Smooth muscle cell (in vitro differentiated cells): ENCODE data around the gene ZFAND2B. TPM values are rescaled to one million over a fixed set of nuclear protein-coding genes. Genes with fewer than 3 reads are reported as not detected.
A peak's percentile ranks its signal among the peaks of the same experiment; 100 is the strongest.

Experiments
- DNase-seq: peaks from one replicate; lab custom pipeline; 2025; ENCODE audit not compliant: unreplicated experiment; lab: John Stamatoyannopoulos, UW
- H2AFZ ChIP-seq: fragments of 200-600 bp; sonication (generic); 2 replicates; pipeline ENCODE4 v1.6.0; 2016; ENCODE audit warnings: antibody characterized with exemption, low read depth, mild to moderate bottlenecking
- H3F3A ChIP-seq: fragments of 200-600 bp; sonication (generic); 2 replicates; pipeline ENCODE4 v1.6.0; 2017; ENCODE audit warnings: antibody characterized with exemption, low read depth
- H3K27ac ChIP-seq: fragments of 200-600 bp; sonication (generic); 2 replicates; pipeline ENCODE4 v1.5.1; 2016; ENCODE audit warnings: low read depth, mild to moderate bottlenecking
- H3K27me3 ChIP-seq: fragments of 200-600 bp; sonication (generic); 2 replicates; pipeline ENCODE4 v1.6.1; 2016; ENCODE audit warnings: low read depth, mild to moderate bottlenecking
- H3K36me3 ChIP-seq: fragments of 200-600 bp; sonication (generic); 2 replicates; pipeline ENCODE4 v1.5.1; 2016; ENCODE audit warnings: low read depth
- H3K4me1 ChIP-seq: fragments of 200-600 bp; sonication (generic); 2 replicates; pipeline ENCODE4 v1.5.1; 2016; ENCODE audit warnings: low read depth
- H3K4me2 ChIP-seq: fragments of 200-600 bp; sonication (generic); 2 replicates; pipeline ENCODE4 v1.6.0; 2016; ENCODE audit warnings: mild to moderate bottlenecking
- H3K4me3 ChIP-seq: fragments of 200-600 bp; sonication (generic); 2 replicates; pipeline ENCODE4 v1.5.1; 2016; ENCODE audit warnings: mild to moderate bottlenecking
- H3K79me2 ChIP-seq: fragments of 200-600 bp; sonication (generic); 2 replicates; pipeline ENCODE4 v1.6.0; 2016; ENCODE audit warnings: low read depth, mild to moderate bottlenecking
- H3K9ac ChIP-seq: fragments of 200-600 bp; sonication (generic); 2 replicates; pipeline ENCODE4 v1.6.0; 2016; ENCODE audit warnings: low read depth
- H3K9me3 ChIP-seq: fragments of 200-600 bp; sonication (generic); replicated peaks from 2 replicates; pipeline ENCODE4 v1.5.1; 2016; ENCODE audit warnings: low read depth
- H4K20me1 ChIP-seq: fragments of 200-600 bp; sonication (generic); 2 replicates; pipeline ENCODE4 v1.6.0; 2016; ENCODE audit warnings: low read depth
- WGBS: methylation state at CpG from one replicate; pipeline ENCODE4 v1.1.7; 2016; ENCODE audit warnings: low lambda C conversion rate; 5-methylcytosine and 5-hydroxymethylcytosine counted together
- polyA plus RNA-seq: library from polyadenylated mRNA; unstranded; fragments of >200 nt; fragmentation: Nextera tagmentation; extraction: Ambion mirVana; gene quantifications from 2 replicates; pipeline ENCODE4 v1.2.1, GENCODE V29; 2016
- total RNA-seq: library from RNA; depleted of rRNA; stranded (reverse); fragments of >200 nt; gene quantifications from 2 replicates; pipeline ENCODE4 v1.2.3, GENCODE V29; 2014
- TF ChIP-seq, protein P1 (sequence below): fragments of 200-600 bp; sonication (generic); IDR thresholded peaks from 2 replicates; pipeline ENCODE4 v1.5.1; 2017; ENCODE audit warnings: borderline replicate concordance, mild to moderate bottlenecking, antibody characterized with exemption; ENCODE audit not compliant: insufficient read depth, poor library complexity, severe bottlenecking

The ZFAND2B gene
- total and polyA plus RNA-seq, 2 experiments from 2014 or later = 19.1 to 48.3 TPM

DNA sequence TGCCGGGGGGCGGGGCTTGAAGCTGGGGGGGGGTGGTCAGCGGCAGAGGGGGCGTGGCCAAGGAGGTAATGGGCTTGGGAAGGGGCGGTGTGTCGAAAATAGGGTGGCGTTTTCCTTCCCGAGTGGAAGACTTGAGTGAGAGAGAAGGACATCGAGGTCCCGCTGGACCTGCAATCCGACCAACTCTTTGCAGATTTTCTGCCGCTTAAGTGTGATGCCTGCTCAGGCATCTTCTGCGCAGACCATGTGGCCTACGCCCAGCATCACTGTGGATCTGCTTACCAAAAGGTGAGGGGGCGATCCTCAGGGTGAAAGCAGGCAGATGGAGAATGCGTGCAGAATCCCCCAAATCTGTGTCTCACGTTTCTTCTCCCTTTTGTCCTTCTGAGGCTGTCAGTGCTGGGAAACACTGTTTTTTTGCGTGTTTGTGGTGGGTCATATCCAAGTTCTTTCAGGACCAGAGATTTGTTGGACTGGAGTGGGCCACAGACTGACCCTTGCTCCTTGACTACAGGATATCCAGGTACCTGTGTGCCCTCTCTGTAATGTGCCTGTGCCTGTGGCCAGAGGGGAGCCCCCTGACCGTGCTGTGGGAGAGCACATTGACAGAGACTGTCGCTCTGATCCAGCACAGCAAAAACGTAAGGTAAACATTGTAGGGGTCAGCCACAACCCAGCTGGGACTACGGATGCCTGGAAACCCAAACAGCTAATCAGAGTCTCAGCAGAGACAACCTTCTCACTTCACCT, 727 bp downstream of the ZFAND2B start:
- DNase-seq = no peak
- 45% methylated on average over 14 of the region's 22 CpGs for WGBS
- Histone ChIP-seq H3K9me3 (no peaks in the 10 kb centered on the region), H3K27ac (peak overlapping the region; percentile 87), H3K9ac (peak overlapping the region; percentile 80), H3K4me3 (peak overlapping the region; percentile 96), H3K4me2 (peak overlapping the region; percentile 81), H3K27me3 (no peaks in the 10 kb centered on the region), H3K36me3 (no peaks in the 10 kb centered on the region), H3K4me1 (no peaks in the 10 kb centered on the region), H3K79me2 (no peaks in the 10 kb centered on the region), H2AFZ (no peak overlapping the region), H3F3A (peaks cover 5% of the 10 kb centered on the region), H4K20me1 (no peaks in the 10 kb centered on the region)
- TF ChIP-seq, protein P1, sequence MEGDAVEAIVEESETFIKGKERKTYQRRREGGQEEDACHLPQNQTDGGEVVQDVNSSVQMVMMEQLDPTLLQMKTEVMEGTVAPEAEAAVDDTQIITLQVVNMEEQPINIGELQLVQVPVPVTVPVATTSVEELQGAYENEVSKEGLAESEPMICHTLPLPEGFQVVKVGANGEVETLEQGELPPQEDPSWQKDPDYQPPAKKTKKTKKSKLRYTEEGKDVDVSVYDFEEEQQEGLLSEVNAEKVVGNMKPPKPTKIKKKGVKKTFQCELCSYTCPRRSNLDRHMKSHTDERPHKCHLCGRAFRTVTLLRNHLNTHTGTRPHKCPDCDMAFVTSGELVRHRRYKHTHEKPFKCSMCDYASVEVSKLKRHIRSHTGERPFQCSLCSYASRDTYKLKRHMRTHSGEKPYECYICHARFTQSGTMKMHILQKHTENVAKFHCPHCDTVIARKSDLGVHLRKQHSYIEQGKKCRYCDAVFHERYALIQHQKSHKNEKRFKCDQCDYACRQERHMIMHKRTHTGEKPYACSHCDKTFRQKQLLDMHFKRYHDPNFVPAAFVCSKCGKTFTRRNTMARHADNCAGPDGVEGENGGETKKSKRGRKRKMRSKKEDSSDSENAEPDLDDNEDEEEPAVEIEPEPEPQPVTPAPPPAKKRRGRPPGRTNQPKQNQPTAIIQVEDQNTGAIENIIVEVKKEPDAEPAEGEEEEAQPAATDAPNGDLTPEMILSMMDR = no peak

DNA sequence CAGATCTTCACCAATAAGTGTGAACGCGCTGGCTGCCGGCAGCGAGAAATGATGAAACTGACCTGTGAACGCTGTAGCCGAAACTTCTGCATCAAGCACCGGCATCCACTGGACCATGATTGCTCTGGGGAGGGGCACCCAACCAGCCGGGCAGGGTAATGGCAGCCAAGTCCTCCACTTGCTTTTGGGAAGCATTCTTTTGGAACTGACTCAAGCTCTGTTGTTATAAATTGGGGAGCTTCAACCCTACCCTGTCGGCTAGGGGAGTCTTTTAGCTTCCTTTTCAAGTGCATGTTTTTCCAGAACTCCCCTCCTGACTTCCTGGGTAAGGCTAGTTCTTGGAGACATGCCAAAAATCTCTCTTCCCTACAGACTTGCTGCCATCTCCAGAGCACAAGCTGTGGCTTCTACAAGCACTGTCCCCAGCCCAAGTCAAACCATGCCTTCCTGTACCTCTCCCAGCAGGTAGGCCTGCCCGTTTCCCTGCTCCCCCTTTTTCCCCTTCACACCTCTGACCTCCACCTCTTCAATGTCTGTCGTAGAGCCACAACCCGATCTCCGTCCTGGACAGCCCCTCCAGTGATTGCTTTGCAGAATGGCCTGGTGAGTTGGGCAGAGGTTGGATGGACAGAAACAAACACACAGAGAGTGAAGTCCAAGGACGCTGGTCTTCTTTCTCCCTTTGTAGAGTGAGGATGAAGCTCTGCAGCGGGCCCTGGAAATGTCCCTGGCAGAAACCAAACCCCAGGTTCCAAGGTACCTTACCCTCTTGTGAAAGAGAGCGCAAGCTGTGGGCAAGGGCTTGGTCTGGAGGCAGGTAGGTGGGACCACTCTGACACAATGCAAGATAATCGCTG, 1.5 kb downstream of the ZFAND2B start:
- peak overlapping the region; percentile 96 for H3K4me3 ChIP-seq
- no peak for DNase-seq
- H3K27me3 ChIP-seq = no peaks in the 10 kb centered on the region
- peak overlapping the region; percentile 81 for H3K4me2 ChIP-seq
- H3K4me1 ChIP-seq = no peaks in the 10 kb centered on the region
- H3K9ac ChIP-seq = no peak overlapping the region
- H3K27ac ChIP-seq = peak overlapping the region; percentile 87
- 89% methylated on average over 17 of the region's 17 CpGs for WGBS
- H3K36me3 ChIP-seq = no peaks in the 10 kb centered on the region
- TF ChIP-seq, protein P1 = no peak
- peaks cover 5% of the 10 kb centered on the region for H3F3A ChIP-seq
- no peaks in the 10 kb centered on the region for H4K20me1 ChIP-seq
- H3K79me2 ChIP-seq = no peaks in the 10 kb centered on the region
- no peak overlapping the region for H2AFZ ChIP-seq
- H3K9me3 ChIP-seq = no peaks in the 10 kb centered on the region

DNA sequence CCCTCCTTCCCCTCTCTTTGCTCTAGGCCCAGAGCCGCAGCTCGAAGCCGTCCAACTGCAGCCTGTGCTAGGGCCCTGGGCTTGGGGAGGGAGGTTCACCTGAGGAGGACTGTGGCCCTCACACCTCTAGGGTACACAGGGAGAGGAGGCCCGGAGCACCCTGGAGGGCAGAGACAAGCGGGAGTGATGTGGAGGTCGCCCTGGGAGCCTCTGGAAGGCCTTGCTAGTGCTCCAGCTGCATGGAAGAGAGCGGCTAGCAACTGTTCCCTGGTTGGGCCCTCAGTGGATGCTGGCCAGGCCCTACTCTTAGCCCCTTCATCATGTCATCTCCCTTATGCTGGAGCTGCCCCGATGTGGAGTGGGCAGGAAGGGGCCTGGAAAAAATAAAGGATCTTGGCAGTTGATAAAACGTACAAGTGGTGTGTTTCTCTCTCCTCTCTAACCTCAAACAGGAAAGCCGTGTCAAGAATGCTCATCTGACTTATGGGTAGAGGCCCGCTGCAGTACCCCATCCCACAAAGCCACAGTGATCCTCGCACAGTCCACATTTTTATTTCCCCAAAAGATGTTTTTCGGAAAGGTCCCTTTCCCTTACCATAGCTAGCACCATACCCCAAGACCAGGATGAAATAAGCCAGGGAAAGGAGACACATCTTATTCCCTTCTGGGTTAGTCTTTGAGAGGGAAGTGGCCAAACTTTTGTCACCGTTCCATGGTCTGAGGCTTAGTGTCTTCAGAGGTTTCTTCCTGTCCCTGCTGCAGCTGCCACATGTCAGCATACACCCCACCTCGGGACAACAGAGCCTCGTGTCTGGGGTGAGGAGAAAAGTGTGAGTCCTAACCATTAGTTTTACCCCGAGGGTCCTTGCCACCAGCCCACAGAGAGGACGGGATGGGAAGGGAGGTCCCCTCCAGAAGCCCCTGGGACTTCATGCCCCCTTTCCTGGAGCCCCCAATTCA, 2.9 kb downstream of the ZFAND2B start:
- WGBS = 96% methylated on average over 18 of the region's 18 CpGs

More for the DNA sequence above, 2.9 kb downstream of the ZFAND2B start:
- Histone ChIP-seq H3K9me3 (no peaks in the 10 kb centered on the region), H3K4me3 (no peak overlapping the region), H2AFZ (no peak overlapping the region), H3F3A (peaks cover 5% of the 10 kb centered on the region), H3K79me2 (no peaks in the 10 kb centered on the region), H3K27ac (no peak overlapping the region), H4K20me1 (no peaks in the 10 kb centered on the region), H3K36me3 (no peaks in the 10 kb centered on the region), H3K27me3 (no peaks in the 10 kb centered on the region), H3K4me1 (no peaks in the 10 kb centered on the region), H3K9ac (no peak overlapping the region), H3K4me2 (no peak overlapping the region)
- no peak for DNase-seq
- TF ChIP-seq, protein P1 = no peak
